Measurements from ENCODE around the gene KATNBL1.

KATNBL1 gene, protein sequence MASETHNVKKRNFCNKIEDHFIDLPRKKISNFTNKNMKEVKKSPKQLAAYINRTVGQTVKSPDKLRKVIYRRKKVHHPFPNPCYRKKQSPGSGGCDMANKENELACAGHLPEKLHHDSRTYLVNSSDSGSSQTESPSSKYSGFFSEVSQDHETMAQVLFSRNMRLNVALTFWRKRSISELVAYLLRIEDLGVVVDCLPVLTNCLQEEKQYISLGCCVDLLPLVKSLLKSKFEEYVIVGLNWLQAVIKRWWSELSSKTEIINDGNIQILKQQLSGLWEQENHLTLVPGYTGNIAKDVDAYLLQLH

DNA sequence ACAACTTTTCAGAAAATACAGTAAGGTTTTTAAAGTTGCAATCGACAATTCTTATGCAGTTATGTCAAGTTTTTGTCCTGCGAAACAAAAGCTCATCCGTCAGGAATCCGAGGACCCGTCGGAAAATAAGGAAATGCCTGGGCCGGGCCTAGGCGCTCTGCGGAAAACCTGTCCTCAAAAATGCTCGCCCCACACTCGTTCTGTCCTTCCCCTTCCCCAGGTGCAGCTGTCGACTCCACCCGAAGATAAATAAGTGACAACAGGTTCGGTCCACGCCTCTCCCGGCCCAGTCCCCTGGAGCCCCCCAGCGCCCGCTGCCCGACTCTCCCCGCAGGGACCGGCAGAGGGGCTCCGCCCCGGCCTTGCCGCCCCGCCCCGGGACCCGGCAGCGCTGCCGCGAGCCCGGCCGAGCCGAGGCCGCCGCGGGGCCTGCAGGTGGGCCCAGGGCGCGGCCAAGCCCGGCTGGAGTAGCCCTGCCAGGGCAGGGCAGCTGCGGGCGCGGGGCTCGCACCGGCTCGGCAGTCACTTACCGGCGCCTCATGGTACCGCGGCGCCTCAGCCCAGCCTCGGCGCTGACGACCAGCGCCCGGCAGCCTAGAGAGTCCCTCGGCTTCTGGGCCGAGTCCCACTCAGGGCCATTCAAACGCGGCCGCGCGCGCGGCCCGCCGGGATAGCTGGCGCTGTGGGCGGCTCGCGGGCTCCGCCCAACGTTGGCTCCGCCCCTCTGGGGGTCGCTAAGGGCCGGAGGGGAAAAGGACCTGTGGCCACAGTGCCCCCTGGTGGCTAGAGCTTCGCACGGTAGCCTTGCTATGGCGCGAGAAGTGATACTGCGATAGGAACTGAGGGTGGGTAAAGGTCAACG, at the start of gene KATNBL1:
Gene KATNBL1, minus strand, starts transcription at position 676 of the 862 bp plus-strand sequence. CDS start 46,420 bp downstream, outside the sequence.
- DNase-seq (ENCODE audit: low read depth) = peak; percentile 97

DNA sequence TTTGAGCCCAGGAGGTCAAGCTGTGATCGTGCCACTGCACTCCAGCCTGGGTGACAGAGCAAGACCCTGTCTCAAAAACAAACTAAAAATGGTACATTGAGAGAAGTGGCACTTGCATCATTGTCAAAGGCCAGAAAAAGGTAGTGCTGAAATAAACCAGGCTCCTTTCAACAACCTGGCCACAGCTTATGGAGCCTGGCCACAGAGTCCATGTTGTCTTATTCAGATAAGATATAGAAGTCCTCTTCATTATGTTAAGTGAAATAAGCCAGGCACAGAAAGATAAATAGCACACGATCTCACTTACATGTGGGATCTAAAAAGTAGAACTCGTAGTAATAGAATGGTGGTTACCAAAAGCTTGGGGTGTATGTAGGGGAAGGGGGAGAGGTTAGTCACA, 49.7 kb upstream of the KATNBL1 start:
- DNase-seq (ENCODE audit: low read depth) = no peak

DNA sequence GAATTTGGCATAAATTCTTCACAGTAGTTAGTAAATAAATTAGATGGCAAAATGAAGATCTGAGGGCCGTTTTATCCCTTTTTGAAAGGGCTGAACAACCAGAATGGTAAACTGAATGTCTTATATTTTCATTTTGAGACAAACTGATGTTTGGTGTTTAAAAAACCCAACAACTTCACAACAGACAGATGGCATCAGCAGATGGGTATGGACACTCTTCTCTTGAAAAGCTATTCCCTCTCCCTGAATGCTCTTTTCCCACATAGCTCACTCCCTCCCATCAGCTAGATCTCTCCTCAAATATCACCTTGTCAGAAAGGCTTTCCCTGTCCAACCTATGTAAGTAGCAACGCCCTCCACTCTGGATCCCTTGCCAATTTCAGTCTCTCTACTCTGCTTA, 48.3 kb upstream of the KATNBL1 start:
- no peak for DNase-seq (ENCODE audit: low read depth)

DNA sequence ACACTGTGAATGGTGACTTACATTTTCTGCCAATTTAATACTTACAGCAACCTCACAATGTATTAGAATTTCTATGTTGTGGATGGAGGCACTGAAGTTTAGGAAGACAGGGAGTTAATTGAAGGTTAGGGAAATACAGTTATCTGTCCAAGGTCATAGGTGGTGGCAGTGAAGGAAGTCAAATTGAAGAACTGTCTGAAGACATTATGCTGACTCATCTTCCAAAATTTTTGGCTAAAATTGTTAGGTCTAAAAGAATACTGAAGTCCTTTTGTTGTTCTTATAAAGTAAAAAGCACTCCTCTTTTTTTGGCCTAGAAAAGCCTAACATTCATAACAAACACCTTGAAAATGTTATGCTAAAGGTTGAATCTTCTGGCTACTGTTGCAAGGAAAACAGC, 42.6 kb upstream of the KATNBL1 start:
- no peak for DNase-seq (ENCODE audit: low read depth)

DNA sequence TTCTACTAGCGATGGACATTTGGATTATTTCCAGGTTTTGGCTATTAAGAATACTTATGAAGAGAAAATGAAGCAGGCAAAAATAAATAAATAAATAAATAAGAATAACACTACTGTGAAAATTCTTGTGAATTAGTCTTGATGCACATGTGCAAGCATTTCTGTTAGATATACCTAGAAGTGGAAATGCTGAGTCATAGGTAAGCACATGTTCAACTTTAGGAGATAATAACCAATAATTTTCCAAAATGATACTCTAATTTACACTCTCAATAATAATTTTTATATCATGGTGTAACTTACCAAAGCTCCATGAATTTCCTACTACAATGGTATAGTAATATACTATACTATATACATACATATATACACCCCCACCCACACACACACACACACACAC, 38.3 kb upstream of the KATNBL1 start:
- DNase-seq (ENCODE audit: low read depth) = no peak

DNA sequence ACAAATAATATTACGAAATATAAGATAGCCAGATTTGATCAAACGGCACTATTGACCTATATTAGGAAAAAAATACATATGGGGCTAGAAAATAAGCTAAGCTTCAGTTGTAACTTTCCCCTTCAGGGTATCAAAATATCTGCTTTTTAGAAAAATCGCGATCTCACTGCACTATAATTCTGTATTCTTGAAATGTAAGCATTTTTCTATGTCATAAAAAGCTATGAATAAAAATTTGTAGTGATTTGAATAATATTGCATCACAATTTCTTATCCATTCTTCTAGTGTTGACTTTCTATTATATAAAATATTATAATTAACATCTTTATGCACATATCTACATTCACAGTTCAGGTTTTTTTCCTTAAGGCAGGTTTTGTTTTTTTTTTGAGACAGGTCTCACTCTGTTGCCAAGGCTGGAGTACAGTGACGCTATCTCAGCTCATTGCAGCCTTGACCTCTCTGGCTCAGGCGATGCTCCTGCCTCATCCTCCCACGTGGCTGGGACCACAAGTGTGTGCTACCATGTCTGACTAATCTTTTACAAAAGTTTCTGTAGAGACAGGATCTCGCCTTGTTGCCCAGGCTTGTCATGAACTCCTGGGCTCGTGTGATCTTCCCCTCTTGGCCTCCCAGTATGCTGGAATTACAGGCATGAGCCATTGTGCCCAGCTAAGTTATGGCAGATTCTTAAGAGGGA, 36.5 kb upstream of the KATNBL1 start:
- no peak for DNase-seq (ENCODE audit: low read depth)

DNA sequence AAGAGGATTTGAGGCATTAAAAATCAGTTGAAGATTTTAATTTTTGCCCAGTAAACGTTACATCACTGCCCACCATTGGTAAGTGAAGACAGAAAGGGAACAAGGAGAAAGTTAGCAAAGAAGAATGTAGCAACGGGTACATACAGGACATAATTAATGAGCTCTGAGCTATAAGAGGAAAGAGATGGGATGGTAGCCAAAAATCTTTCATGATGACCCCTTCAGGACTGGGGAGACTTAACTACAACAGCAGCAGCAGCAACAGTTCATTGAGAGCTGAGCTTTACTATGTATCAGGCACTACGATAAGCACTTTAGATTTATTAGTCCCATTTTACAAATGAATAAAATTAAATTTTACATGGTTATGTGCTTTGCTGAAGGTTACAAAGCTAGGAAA, 33.3 kb upstream of the KATNBL1 start:
- no peak for DNase-seq (ENCODE audit: low read depth)

DNA sequence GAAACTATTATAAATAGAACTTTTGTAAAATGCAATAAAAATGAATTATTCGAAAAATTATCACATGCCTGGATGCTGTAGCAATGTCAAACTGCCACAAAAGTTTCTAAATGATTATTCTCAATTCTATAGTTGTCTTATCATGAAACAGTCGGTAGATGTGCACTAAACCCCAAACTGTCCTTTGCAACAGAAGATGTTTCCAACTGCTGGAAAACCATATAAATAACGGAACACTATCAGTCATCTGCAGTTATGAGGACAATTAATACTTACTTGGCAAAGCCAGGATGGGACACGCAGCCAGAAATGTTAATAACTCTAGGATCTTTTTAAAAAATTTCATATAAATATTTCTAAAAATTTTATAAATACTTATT, 32.4 kb upstream of the KATNBL1 start:
- DNase-seq (ENCODE audit: low read depth) = no peak

DNA sequence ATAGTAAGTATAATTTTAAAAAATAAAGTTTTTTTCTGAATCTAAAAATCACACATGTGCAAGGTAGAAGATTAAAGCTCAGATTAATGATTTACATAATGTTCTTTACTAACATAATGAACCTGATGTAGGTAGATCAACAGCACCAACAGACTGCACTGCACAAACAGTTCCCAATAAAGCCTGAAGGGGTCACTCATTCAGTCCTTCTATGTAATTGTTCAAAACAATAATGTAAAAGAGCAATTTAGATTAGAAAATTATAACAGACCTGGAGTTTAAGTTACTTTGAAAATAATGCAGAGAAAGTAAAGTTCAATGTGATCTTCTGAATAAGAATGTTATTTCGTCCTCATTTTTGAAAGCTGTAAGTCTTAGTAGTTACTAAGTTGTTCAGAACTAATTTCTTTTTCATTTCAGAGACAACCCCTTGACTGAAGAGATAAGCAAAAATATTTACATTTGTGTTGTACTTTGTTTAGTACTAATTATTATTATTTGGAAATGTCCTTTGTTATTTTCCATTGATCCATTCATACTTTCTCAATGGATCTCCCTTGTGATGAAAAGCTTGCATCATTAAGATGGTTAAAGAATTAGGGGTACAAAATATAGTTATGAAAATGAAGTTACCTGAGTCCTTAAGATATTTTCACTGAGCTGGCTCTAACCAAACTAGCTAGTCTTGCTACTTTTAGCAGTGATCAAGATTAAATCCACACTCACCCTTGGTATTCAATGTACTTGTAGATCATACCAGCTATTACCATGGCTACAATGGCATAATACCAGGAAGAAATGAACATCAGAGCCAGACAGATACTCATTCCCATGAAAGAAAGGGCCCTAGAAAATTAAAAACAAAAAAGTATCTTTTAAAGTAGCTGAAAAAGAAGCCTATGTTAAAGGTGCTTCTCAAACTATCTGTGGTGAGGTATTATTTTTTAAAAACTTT, 31.8 kb upstream of the KATNBL1 start:
- no peak for DNase-seq (ENCODE audit: low read depth)

DNA sequence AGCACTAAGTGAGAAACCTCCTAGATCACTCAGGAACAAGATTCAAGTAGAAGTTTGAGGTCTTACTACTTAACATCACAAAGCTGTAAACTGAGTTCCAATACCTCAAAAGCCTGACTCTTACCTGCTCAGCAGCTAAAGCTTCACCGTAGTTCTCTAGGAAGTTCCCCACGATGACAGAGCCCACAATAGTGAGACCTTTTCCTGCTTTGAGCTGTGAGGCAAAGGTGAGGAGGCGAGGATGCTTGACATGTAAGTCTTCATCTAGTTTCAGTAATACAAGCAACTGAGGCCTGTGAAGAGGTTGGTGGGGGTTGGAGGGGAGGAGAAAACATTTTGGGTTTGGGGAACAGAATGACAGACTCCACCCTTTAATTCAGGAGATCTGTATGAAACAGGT, 30.6 kb upstream of the KATNBL1 start:
- DNase-seq (ENCODE audit: low read depth) = no peak

DNA sequence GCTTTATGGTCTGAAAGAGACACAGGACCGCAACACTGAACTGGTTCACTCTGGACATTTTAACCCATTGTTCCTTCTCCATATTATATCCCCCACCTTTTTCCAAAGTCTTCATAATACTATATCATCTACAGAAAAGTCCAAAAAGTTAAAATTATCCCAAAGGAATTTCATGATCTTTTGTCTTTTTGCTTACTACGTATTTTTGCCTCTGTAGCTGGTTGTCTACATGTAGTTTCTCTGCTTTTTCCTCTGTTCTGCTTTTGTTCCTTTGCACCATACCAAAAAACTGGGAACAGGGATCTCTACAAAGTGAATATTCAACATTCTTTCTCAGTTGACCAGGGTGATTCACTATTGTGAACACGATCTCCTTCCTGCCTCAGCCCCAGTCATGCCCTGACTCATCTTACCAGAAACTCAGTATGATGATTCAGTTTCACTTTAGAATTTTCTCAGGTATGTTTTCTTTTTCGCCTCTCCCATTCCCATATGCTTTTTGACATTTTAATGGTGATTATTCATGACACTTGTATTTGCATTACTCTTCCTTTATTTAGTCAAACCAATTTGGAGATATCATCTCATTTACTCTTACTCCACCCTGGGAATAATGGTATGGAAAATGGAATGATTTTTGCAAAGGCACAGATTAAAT, 29.4 kb upstream of the KATNBL1 start:
- DNase-seq (ENCODE audit: low read depth) = no peak

DNA sequence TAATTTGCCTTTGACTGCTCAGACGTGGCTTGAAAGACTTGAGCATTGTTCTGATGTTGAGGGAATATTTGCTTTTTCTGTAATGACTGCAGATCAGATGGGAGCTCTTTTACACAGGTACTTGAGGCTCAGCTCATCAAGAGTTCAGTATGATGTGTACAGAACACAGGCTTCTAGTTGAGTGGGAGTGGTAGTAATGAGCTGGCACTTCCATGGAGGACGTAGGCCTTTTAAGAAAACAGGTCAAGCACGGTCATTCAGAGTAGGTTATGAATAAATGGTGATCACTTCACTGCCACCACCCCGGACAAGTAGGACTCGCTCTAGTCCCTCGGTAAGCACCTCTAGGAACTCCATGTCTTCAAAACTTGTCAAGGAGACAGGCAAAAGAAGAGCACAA, 23.7 kb upstream of the KATNBL1 start:
- no peak for DNase-seq (ENCODE audit: low read depth)

DNA sequence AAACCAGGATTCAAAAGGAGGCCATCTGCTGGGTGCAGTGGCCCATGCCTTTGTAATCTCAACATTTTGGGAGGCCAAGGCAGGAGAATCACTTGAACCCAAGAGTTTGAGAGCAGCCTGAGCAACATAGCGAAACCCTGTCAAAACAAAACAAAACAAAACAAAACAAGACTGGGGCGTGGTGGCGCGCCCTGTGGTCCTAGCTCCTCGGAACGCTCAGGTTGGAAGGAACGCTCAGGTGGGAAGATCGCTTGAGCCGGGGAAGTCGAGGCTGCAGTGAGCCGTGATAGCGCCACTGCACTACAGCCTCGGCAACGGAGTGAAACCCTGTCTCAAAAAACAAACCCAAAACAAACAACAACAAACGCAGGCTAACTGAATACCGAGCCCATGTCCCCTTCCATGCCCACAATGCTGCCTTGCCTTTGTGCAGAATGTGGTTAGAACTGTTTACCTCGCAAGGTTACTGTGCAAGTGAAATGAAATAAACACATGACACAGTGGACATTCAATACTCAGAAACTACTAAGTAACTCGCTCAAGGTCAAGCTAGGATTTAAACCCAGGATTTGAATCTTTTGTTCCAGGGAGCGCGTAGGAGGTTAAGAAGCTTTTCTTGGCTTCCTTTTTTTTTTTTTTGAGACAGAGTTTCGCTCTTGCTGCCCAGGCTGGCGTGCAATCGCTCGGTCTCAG, 14.2 kb upstream of the KATNBL1 start:
- DNase-seq (ENCODE audit: low read depth) = no peak

DNA sequence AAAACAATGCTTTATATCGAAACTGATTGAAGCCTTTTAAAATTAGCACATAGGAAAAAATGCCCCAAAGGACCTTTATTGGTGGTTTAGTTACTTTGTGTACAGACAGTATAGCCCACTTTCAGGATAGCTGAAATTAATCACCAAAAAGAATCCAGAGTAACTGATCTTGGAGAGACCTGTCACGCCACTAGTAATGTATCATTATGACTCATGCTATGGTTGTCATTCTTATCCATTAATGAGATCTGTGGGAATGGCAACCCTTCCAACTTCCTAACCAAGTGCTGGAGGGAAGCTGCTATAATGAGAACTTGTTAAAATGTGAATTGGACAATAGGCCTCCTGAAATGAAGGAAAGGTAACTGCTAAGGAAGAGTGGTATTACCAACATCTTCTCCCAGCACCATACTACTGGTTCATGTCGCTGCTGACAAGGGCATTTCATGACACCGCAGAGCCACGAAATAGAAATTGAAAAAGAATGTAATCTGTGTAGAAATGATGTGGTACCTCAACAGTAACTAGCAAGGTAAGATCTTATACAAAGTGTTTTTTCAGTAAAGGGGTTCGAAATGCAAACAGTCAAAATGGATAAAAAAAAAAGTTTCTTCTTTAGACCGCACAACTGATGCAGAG, 7.8 kb upstream of the KATNBL1 start:
- DNase-seq (ENCODE audit: low read depth) = no peak

DNA sequence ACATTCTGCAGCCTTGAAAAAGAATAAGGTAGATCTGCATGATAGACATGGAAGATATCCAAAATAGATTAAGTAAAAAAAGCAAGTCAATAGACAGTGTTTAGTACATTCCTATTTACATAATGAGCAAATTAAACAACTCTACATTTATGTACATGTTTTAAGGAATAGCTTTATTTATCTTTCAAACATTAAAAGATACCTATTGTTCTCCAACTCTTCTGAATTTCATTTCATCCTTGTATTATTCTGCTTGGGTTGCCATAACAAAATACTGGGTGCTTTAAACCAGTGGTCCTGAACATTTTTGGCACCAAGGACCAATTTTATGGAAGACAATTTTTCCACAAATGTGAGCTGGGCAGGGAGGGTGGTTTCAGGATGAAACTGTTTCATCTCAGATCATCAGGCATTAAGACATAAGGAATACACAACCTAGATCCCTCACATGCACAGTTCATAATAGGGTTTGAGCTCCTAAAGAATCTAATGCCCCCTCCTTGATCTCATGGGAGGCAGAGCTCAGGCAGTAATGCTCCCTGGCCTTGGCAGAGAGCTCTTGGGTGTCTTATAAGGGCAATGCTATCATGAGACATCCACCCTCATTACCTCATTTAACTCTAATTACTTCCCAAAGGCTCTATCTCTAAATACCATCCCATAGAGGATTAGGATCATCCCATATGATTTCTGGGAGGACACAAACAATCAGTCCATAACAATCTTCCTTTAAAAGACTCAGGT, 6.8 kb upstream of the KATNBL1 start:
- no peak for DNase-seq (ENCODE audit: low read depth)

DNA sequence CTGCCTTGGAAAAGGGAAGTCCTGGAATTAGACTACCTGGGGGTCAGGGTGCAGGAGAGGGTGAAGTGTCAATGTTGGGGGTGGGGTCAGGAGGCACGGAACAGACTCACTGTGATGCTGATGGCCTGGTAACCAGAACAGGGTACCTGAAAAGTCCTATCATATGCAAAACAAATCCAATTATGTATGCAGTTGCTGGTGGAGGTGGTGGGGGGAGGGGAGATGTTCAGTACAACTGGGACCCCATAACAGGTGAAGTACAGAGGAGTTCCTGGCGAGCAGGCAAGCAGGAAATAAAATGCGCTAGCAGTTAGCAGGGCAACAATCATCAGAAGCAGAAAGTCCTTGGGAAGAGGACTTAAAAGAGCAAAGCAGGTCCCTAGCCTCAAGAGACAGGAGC, 4.2 kb upstream of the KATNBL1 start:
- DNase-seq (ENCODE audit: low read depth) = no peak

DNA sequence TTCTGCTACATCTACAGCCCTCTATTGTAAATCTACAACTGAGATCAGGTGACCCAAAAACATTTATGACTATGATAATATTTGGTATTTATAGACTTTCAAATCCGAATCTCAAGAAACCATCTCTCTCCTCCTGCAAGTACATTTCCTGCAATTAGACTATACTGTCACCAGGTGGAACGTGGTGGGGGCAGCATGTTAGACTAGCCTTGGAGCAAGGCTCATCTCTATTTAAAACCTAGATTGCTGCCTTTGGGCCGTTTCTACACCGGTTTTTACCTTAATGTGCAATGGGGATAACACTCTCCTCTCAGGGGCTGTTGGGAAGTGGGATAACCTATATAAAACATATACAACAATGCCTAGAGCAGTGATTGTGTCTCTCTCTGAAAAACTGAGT, 3.8 kb upstream of the KATNBL1 start:
- DNase-seq (ENCODE audit: low read depth) = no peak

DNA sequence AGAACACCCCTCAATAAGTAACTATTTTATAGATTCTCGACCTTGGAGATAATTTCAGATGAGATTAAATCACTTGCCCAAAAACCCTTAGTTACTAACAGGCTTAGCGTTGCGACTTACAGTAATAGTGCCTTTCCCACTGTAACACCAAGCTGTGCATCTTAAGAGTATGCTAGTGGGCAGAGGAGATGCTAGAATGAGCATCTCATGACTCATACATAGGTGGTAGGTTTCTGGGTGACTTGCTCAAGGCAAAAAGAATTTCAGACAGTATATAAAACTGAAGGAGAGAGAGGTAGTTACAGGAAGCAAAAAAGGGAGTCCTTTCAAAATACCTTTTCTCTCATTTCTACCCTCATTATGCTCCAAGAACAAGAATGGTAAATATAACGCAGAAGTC, 3.9 kb downstream of the KATNBL1 start:
- DNase-seq (ENCODE audit: low read depth) = no peak

DNA sequence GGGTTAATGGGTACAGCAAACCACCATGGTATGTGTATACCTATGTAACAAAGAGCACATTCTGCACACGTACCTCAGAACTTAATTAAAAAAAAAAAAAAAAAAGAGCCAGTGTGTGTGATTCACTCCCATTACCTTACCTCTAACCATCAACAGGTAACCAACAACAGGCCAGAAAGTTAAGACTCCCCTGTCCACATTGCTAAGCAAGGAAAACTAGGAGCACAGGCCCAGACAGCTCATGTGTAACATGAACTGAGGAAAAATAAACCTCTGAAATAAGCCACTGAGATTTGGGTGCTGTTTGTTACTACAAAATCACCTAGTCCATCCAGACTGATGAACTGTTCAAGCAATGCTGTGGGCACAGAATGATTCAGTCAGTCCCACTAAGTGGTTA, 6.0 kb downstream of the KATNBL1 start:
- no peak for DNase-seq (ENCODE audit: low read depth)
